Pancreas (tissue), 10 donors: ENCODE results near the gene REV1. TPM values are rescaled to one million over a fixed set of nuclear protein-coding genes. Genes with fewer than 3 reads are reported as not detected.

ENCODE experiments used
- ATAC-seq, 4 donors: fragments of 200-7000 bp; cut with Tn5 transposase; one replicate each; pipeline versions ENCODE4 v1.8.0 to v1.9.1; 2020; ENCODE audit warnings: mild to moderate bottlenecking in 4 of 4, moderate library complexity in 4 of 4
- DNase-seq, 6 donors: peaks; one replicate each; pipeline ENCODE4 v3.0.0-alpha.2; 2020
- FAIRE-seq: peaks from 2 replicates; lab custom pipeline; 2012; peaks lifted over from hg19 to GRCh38; lab: Jason Lieb, UNC
- H3K27ac ChIP-seq, 4 donors: fragments of 200-600 bp; sonication (generic); 1 replicate in 3 of 4; 2 replicates in 1 of 4; pipeline versions ENCODE4 v1.5.0 to v1.8.0; 2020
- H3K27me3 ChIP-seq, 4 donors: fragments of 200-600 bp; one replicate each; pipeline ENCODE4 v1.8.0; 2021
- H3K36me3 ChIP-seq, 3 donors: fragments of 200-600 bp; sonication (generic) in 1 of 3; one replicate each; pipeline versions ENCODE4 v1.5.0 to v1.8.0; 2020 to 2021
- H3K4me1 ChIP-seq, 3 donors: fragments of 200-600 bp; one replicate each; pipeline ENCODE4 v1.8.0; 2021
- H3K4me3 ChIP-seq, 4 donors: fragments of 200-600 bp; sonication (generic) in 2 of 4; one replicate each; pipeline versions ENCODE4 v1.5.0 to v1.8.0; 2020 to 2021
- H3K9me3 ChIP-seq, 4 donors: fragments of 200-600 bp; one replicate each; pipeline ENCODE4 v1.8.0; 2021
- WGBS, 2 donors: extraction: QIAGEN DNeasy Blood & Tissue Kit; methylation state at CpG; one replicate each; pipeline ENCODE4 v1.1.7; 2013; 5-methylcytosine and 5-hydroxymethylcytosine counted together
- intact Hi-C, 3 donors: fragments of 100-400 bp; cut with DNase I; formaldehyde crosslinking; loops; one replicate each; pipeline versions ENCODE4 v1.11.1 to v1.14.2; 2022
- polyA plus RNA-seq, 2 donors: library from polyadenylated mRNA; stranded (reverse); fragments of 200-250 nt; gene quantifications; one replicate each; pipeline ENCODE4 v1.2.3, GENCODE V29; 2013
- total RNA-seq, 6 donors: library from RNA; stranded (reverse); fragmentation: NEBNext Ultra II Directional in 4 of 6; extraction: Animal tissue kit (Norgen Biotek cat#: 25700) in 4 of 6; gene quantifications; one replicate each; pipeline versions ENCODE4 v1.2.1 to v1.2.4, GENCODE V29; 2021 to 2023
- TF ChIP-seq, protein P1 (sequence below), 4 donors: fragments of 200-600 bp; sonication (generic) in 3 of 4; IDR thresholded peaks; one replicate each; pipeline versions ENCODE4 v1.5.0 to v1.8.0; 2021; ENCODE audit warnings: antibody characterized with exemption in 4 of 4
- donor health status: healthy with polysubstance abuse.
- donor health status: DM: no; HTN: no; CAD: no; lungs with moderate emphysema.
- donor health status: DM: no; HTN: no; CAD: no.
- donor health status: control.
- donor health status: control.
- donor health status: Bipolar disorder and iron deficiency.
- donor health status: DM: yes; HTN: yes; CAD: no.
- donor health status: DM: no; HTN: no; CAD: no.
- donor health status: DM: no; HTN: no; CAD: no.
- donor health status: DM: yes; HTN: yes; CAD: no.

REV1 gene
- total and polyA plus RNA-seq, 8 donors = 9.3 to 22.6 (median 14.1) TPM

DNA sequence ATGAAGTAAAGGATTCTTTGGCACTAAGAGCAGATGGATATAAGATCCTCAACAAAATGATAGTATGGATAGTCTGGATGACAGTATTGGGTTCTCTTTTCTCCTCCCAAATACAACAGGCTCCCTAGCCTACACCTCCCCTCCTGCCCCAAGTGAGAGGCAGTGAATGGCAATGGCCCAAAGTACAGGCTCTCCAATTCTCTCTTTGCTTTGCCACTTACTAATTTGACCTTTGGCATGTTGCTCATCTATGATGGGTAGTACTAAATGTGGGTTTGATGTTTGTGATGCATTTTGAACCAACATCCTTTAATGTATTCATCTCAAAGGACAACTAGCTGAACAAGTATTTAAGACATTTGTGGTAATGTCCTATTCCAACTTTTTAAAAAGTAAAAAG lies 86.7 kb downstream of the REV1 start:
- H3K36me3 ChIP-seq = peaks cover 0 to 52% (median 35%) of the 10 kb centered on the region in 3 donors
- DNase-seq = no peak
- no peaks in the 10 kb centered on the region for H3K9me3 ChIP-seq
- H3K4me3 ChIP-seq = no peak overlapping the region
- intact Hi-C loops = no loop called here
- ATAC-seq = no peak
- H3K27me3 ChIP-seq = no peaks in the 10 kb centered on the region
- H3K27ac ChIP-seq = no peak overlapping the region
- no peaks in the 10 kb centered on the region for H3K4me1 ChIP-seq
- FAIRE-seq = no peak
- TF ChIP-seq, protein P1, sequence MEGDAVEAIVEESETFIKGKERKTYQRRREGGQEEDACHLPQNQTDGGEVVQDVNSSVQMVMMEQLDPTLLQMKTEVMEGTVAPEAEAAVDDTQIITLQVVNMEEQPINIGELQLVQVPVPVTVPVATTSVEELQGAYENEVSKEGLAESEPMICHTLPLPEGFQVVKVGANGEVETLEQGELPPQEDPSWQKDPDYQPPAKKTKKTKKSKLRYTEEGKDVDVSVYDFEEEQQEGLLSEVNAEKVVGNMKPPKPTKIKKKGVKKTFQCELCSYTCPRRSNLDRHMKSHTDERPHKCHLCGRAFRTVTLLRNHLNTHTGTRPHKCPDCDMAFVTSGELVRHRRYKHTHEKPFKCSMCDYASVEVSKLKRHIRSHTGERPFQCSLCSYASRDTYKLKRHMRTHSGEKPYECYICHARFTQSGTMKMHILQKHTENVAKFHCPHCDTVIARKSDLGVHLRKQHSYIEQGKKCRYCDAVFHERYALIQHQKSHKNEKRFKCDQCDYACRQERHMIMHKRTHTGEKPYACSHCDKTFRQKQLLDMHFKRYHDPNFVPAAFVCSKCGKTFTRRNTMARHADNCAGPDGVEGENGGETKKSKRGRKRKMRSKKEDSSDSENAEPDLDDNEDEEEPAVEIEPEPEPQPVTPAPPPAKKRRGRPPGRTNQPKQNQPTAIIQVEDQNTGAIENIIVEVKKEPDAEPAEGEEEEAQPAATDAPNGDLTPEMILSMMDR (IDR thresholded peaks at IDR 0.05) = no peak

DNA sequence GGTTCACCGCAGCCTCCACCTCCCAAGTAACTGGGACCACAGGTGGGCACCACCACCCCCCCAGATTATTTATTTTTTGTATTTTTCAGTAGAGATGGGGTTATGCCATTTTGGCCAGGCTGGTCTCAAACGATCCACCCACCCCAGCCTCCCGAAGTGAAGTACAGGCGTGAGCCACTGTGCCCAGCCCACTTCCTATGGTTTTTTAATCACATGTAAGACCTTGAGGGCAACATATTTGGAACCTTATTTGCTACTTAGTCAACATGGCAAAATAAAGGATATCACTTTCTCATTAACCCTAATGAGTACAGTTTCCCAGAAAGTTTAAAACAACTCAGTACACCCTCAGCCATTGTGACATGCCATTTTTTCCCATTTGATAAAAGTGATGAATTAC lies 88.0 kb downstream of the REV1 start:
- WGBS, 2 donors = 91 to 92% methylated on average over 4 of the region's 4 CpGs
- DNase-seq = no peak
- TF ChIP-seq, protein P1 (IDR thresholded peaks at IDR 0.05) = no peak
- intact Hi-C loops = no loop called here
- H3K4me3 ChIP-seq = no peak overlapping the region
- ATAC-seq = no peak
- H3K27me3 ChIP-seq = no peaks in the 10 kb centered on the region
- no peak overlapping the region for H3K27ac ChIP-seq
- H3K4me1 ChIP-seq = no peaks in the 10 kb centered on the region
- no peak for FAIRE-seq
- H3K9me3 ChIP-seq = no peaks in the 10 kb centered on the region
- peaks cover 0 to 61% (median 37%) of the 10 kb centered on the region in 3 donors for H3K36me3 ChIP-seq

DNA sequence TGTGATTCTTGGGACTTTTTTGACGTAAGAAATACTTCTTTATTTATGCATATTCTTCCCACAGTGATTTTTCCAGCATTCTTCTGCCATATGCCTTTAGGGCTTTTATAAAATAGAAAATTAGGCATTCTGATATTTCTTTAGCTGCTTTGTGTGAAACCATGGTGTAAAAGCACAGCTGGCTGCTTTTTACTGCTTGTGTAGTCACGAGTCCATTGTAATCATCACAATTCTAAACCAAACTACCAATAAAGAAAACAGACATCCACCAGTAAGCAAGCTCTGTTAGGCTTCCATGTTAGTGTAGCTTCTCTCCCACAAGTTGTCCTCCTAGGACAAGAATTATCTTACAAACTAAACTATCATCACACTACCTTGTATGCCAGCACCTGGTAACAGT lies 90.0 kb downstream of the REV1 start:
- ATAC-seq (no peak), DNase-seq (no peak), FAIRE-seq (no peak)
- Histone ChIP-seq H3K4me3 (no peak overlapping the region), H3K36me3 (peaks cover 0 to 80% (median 42%) of the 10 kb centered on the region in 3 donors), H3K27ac (no peak overlapping the region), H3K9me3 (no peaks in the 10 kb centered on the region), H3K4me1 (no peaks in the 10 kb centered on the region), H3K27me3 (no peaks in the 10 kb centered on the region)
- intact Hi-C loops = no loop called here
- TF ChIP-seq, protein P1 (IDR thresholded peaks at IDR 0.05) = no peak
- 92 to 93% methylated on average over 2 of the region's 2 CpGs for WGBS, 2 donors

DNA sequence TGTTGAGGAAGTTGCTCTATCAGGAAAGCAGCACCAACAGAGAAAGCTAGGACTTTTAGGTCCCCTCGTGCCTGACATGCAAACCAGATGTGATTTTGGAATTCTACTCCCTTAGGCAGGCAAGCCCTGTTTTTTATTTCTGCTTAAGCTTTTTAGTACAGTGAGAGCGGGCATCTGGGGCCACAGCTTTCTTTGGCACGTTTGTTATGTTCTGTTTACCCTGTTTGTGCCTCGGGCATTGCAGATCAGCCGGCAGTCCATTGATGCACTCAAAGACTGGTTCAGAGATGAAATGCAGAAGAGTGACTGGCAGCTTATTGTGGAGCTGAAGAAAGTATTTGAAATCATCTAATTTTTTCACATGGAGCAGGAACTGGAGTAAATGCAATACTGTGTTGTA lies 90.8 kb downstream of the REV1 start:
- H3K36me3 ChIP-seq = peaks cover 0 to 80% (median 42%) of the 10 kb centered on the region in 3 donors

DNA sequence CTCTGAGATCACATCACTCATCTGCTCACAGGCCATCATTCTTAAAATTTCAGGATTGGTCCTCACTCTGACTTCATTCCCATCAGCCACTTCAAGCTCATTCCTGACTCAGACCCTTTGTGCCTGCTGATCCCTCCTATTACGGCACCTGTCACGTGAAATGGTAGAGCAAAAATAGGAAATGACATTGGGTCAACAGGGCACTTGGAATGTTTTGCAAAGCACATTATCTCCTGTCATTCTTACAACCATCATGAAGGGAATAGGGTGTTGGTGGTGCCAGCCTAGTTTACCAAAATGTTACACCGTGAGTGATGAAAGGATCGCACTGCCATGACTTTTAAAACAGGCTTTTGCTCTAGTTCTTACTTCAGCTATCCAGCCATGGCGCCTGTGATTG lies 91.5 kb downstream of the REV1 start:
- no peak overlapping the region for H3K4me3 ChIP-seq
- peaks cover 0 to 4% (median 0%) of the 10 kb centered on the region in 3 donors for H3K4me1 ChIP-seq
- TF ChIP-seq, protein P1 (IDR thresholded peaks at IDR 0.05) = no peak
- DNase-seq (no peak), FAIRE-seq (no peak), ATAC-seq (no peak)
- H3K36me3 ChIP-seq = peaks cover 0 to 79% (median 46%) of the 10 kb centered on the region in 3 donors
- 90 to 95% methylated on average over 5 of the region's 5 CpGs for whole genome bisulfite sequencing, 2 donors
- intact Hi-C loops = no loop called here
- no peaks in the 10 kb centered on the region for H3K27me3 ChIP-seq
- H3K27ac ChIP-seq = no peak overlapping the region
- no peaks in the 10 kb centered on the region for H3K9me3 ChIP-seq

More for the DNA sequence above, 90.8 kb downstream of the REV1 start:
- H3K4me1 ChIP-seq = no peaks in the 10 kb centered on the region
- ATAC-seq = no peak
- TF ChIP-seq, protein P1 (IDR thresholded peaks at IDR 0.05) = no peak
- H3K27me3 ChIP-seq = no peaks in the 10 kb centered on the region
- intact Hi-C loops = no loop called here
- no peak for FAIRE-seq
- 62 to 67% methylated on average over 5 of the region's 5 CpGs for WGBS, 2 donors
- H3K9me3 ChIP-seq = no peaks in the 10 kb centered on the region
- no peak overlapping the region for H3K4me3 ChIP-seq
- no peak overlapping the region for H3K27ac ChIP-seq
- no peak for DNase-seq
